ENCODE results near the gene AKAP7.
"Not testable (repeated sequence)": the region's sequence is repeated elsewhere in the genome, so short reads cannot be mapped to it uniquely, and the experiment has no call there.

AKAP7 gene

GRCh38 chr6:131322125-131322524 is 186.9 kb downstream of the AKAP7 start:
- Histone ChIP-seq H3K9ac (ENCODE audit: low read length) (no peak overlapping the region), H3K4me3 (ENCODE audit: low read length) (no peak overlapping the region), H3K9me3 (ENCODE audit: control insufficient read depth, low read length) (no peaks in the 10 kb centered on the region), H3K4me1 (ENCODE audit: control insufficient read depth, insufficient read depth, low read length) (no peaks in the 10 kb centered on the region), H3K36me3 (ENCODE audit: control insufficient read depth, insufficient read depth, low read length) (no peaks in the 10 kb centered on the region), H3K27me3 (ENCODE audit: control insufficient read depth, insufficient read depth, low read length) (no peaks in the 10 kb centered on the region)

GRCh38 chr6:131325669-131326068 is 190.4 kb downstream of the AKAP7 start:
- not testable (repeated sequence) for H3K27me3 ChIP-seq (ENCODE audit: control insufficient read depth, insufficient read depth, low read length); H3K9ac ChIP-seq (ENCODE audit: low read length); H3K4me3 ChIP-seq (ENCODE audit: low read length); H3K36me3 ChIP-seq (ENCODE audit: control insufficient read depth, insufficient read depth, low read length); H3K4me1 ChIP-seq (ENCODE audit: control insufficient read depth, insufficient read depth, low read length); H3K9me3 ChIP-seq (ENCODE audit: control insufficient read depth, low read length)

GRCh38 chr6:131328727-131329126 is 193.5 kb downstream of the AKAP7 start:
- not testable (repeated sequence) for H3K4me3 ChIP-seq (ENCODE audit: low read length); H3K36me3 ChIP-seq (ENCODE audit: control insufficient read depth, insufficient read depth, low read length); H3K9ac ChIP-seq (ENCODE audit: low read length); H3K27me3 ChIP-seq (ENCODE audit: control insufficient read depth, insufficient read depth, low read length); H3K9me3 ChIP-seq (ENCODE audit: control insufficient read depth, low read length); H3K4me1 ChIP-seq (ENCODE audit: control insufficient read depth, insufficient read depth, low read length)

- no peaks in the 10 kb centered on the region for H3K36me3 ChIP-seq (ENCODE audit: control insufficient read depth, insufficient read depth, low read length)
- no peaks in the 10 kb centered on the region for H3K9me3 ChIP-seq (ENCODE audit: control insufficient read depth, low read length)
- H3K4me3 ChIP-seq (ENCODE audit: low read length), result no peak overlapping the region
- H3K9ac ChIP-seq (ENCODE audit: low read length), result no peak overlapping the region
- H3K27me3 ChIP-seq (ENCODE audit: control insufficient read depth, insufficient read depth, low read length), result no peaks in the 10 kb centered on the region
- no peaks in the 10 kb centered on the region for H3K4me1 ChIP-seq (ENCODE audit: control insufficient read depth, insufficient read depth, low read length)
Observed at GRCh38 chr6:131331151-131331550, 195.9 kb downstream of the AKAP7 start.

- Histone ChIP-seq H3K9ac (ENCODE audit: low read length) (no peak overlapping the region), H3K4me3 (ENCODE audit: low read length) (no peak overlapping the region), H3K27me3 (ENCODE audit: control insufficient read depth, insufficient read depth, low read length) (no peaks in the 10 kb centered on the region), H3K9me3 (ENCODE audit: control insufficient read depth, low read length) (no peaks in the 10 kb centered on the region), H3K4me1 (ENCODE audit: control insufficient read depth, insufficient read depth, low read length) (no peaks in the 10 kb centered on the region), H3K36me3 (ENCODE audit: control insufficient read depth, insufficient read depth, low read length) (no peaks in the 10 kb centered on the region)
Observed at GRCh38 chr6:131331873-131332781, 196.9 kb downstream of the AKAP7 start.

Measured in mucosa of stomach (tissue), 1 donor.